Measurements from ENCODE around the gene C4orf51.
"Not testable (repeated sequence)": the region's sequence is repeated elsewhere in the genome, so short reads cannot be mapped to it uniquely, and the experiment has no call there.

C4orf51 gene

GRCh38 chr4:145686991-145687390 lies 7.0 kb downstream of the C4orf51 start:
- Mint-ChIP-seq H3K9me3 (no peaks in the 10 kb centered on the region), H3K36me3 (ENCODE audit: low read depth) (no peaks in the 10 kb centered on the region), H3K4me3 (no peak overlapping the region), H3K27me3 (peaks cover 12% of the 10 kb centered on the region), H3K4me1 (no peaks in the 10 kb centered on the region), H3K27ac (no peak overlapping the region)
- no peak for ATAC-seq
- no peak for DNase-seq

GRCh38 chr4:145690610-145691009 lies 10.7 kb downstream of the C4orf51 start:
- DNase-seq (no peak), ATAC-seq (no peak)
- Mint-ChIP-seq H3K4me3 (no peak overlapping the region), H3K27me3 (peaks cover 4% of the 10 kb centered on the region), H3K36me3 (ENCODE audit: low read depth) (no peaks in the 10 kb centered on the region), H3K9me3 (peaks cover 3% of the 10 kb centered on the region), H3K27ac (no peak overlapping the region), H3K4me1 (no peaks in the 10 kb centered on the region)

- not testable (repeated sequence) for H3K9me3 Mint-ChIP-seq; H3K4me1 Mint-ChIP-seq; H3K27ac Mint-ChIP-seq; DNase-seq; H3K36me3 Mint-ChIP-seq (ENCODE audit: low read depth); ATAC-seq; H3K27me3 Mint-ChIP-seq; H3K4me3 Mint-ChIP-seq
Measured at GRCh38 chr4:145691416-145691815, 11.5 kb downstream of the C4orf51 start.

GRCh38 chr4:145694929-145695328 lies 15.0 kb downstream of the C4orf51 start:
- no peak overlapping the region for H3K4me3 Mint-ChIP-seq
- H3K36me3 Mint-ChIP-seq (ENCODE audit: low read depth): no peaks in the 10 kb centered on the region
- no peaks in the 10 kb centered on the region for H3K27me3 Mint-ChIP-seq
- H3K9me3 Mint-ChIP-seq: peaks cover 3% of the 10 kb centered on the region
- no peaks in the 10 kb centered on the region for H3K4me1 Mint-ChIP-seq
- ATAC-seq (no peak), DNase-seq (no peak)
- no peak overlapping the region for H3K27ac Mint-ChIP-seq

- Mint-ChIP-seq H3K27ac (no peak overlapping the region), H3K4me1 (no peaks in the 10 kb centered on the region), H3K27me3 (peaks cover 12% of the 10 kb centered on the region), H3K9me3 (peaks cover 3% of the 10 kb centered on the region), H3K36me3 (ENCODE audit: low read depth) (no peaks in the 10 kb centered on the region), H3K4me3 (no peak overlapping the region)
- DNase-seq (no peak), ATAC-seq (no peak)
Measured at GRCh38 chr4:145697332-145697731, 17.4 kb downstream of the C4orf51 start.

GRCh38 chr4:145698507-145698906 lies 18.6 kb downstream of the C4orf51 start:
- ATAC-seq (no peak), DNase-seq (no peak)
- Mint-ChIP-seq H3K9me3 (peaks cover 3% of the 10 kb centered on the region), H3K4me3 (no peak overlapping the region), H3K27ac (no peak overlapping the region), H3K36me3 (ENCODE audit: low read depth) (no peaks in the 10 kb centered on the region), H3K4me1 (no peaks in the 10 kb centered on the region), H3K27me3 (peaks cover 12% of the 10 kb centered on the region)

GRCh38 chr4:145703850-145704497 lies 24.0 kb downstream of the C4orf51 start:
- Mint-ChIP-seq H3K27ac (no peak overlapping the region), H3K4me3 (no peak overlapping the region), H3K9me3 (no peaks in the 10 kb centered on the region), H3K4me1 (peaks cover 3% of the 10 kb centered on the region), H3K27me3 (peaks cover 12% of the 10 kb centered on the region), H3K36me3 (ENCODE audit: low read depth) (no peaks in the 10 kb centered on the region)
- no peak for ATAC-seq
- DNase-seq: no peak

GRCh38 chr4:145709336-145709735 lies 29.4 kb downstream of the C4orf51 start:
- no peak overlapping the region for H3K27ac Mint-ChIP-seq
- no peak for ATAC-seq
- H3K4me1 Mint-ChIP-seq: peaks cover 16% of the 10 kb centered on the region
- H3K4me3 Mint-ChIP-seq: no peak overlapping the region
- H3K27me3 Mint-ChIP-seq: peaks cover 2% of the 10 kb centered on the region
- peaks cover 13% of the 10 kb centered on the region for H3K9me3 Mint-ChIP-seq
- peaks cover 1% of the 10 kb centered on the region for H3K36me3 Mint-ChIP-seq (ENCODE audit: low read depth)
- DNase-seq: no peak

- Mint-ChIP-seq H3K27ac (peak overlapping the region; percentile 3), H3K27me3 (peaks cover 4% of the 10 kb centered on the region), H3K36me3 (ENCODE audit: low read depth) (peaks cover 1% of the 10 kb centered on the region), H3K4me1 (peaks cover 16% of the 10 kb centered on the region), H3K4me3 (no peak overlapping the region), H3K9me3 (peaks cover 13% of the 10 kb centered on the region)
- DNase-seq: no peak
- ATAC-seq: peak; percentile 97
Measured at GRCh38 chr4:145709843-145710242, 29.9 kb downstream of the C4orf51 start.

- H3K9me3 Mint-ChIP-seq: peaks cover 8% of the 10 kb centered on the region
- DNase-seq (no peak), ATAC-seq (no peak)
- peaks cover 21% of the 10 kb centered on the region for H3K27me3 Mint-ChIP-seq
- H3K4me1 Mint-ChIP-seq: peaks cover 17% of the 10 kb centered on the region
- no peak overlapping the region for H3K4me3 Mint-ChIP-seq
- H3K27ac Mint-ChIP-seq: no peak overlapping the region
- H3K36me3 Mint-ChIP-seq (ENCODE audit: low read depth): no peaks in the 10 kb centered on the region
Measured at GRCh38 chr4:145716200-145716599, 36.3 kb downstream of the C4orf51 start.

- Mint-ChIP-seq H3K27ac (no peak overlapping the region), H3K4me3 (no peak overlapping the region), H3K36me3 (ENCODE audit: low read depth) (no peaks in the 10 kb centered on the region), H3K4me1 (peaks cover 19% of the 10 kb centered on the region), H3K9me3 (peaks cover 4% of the 10 kb centered on the region), H3K27me3 (peaks cover 19% of the 10 kb centered on the region)
- DNase-seq (no peak), ATAC-seq (no peak)
Measured at GRCh38 chr4:145716661-145717200, 36.8 kb downstream of the C4orf51 start.

GRCh38 chr4:145719752-145720624 lies 40.0 kb downstream of the C4orf51 start:
- ATAC-seq (peak; percentile 91), DNase-seq (peak; percentile 55)
- Mint-ChIP-seq H3K4me1 (peaks cover 19% of the 10 kb centered on the region), H3K27ac (peak overlapping the region; percentile 85), H3K9me3 (no peaks in the 10 kb centered on the region), H3K27me3 (peaks cover 22% of the 10 kb centered on the region), H3K4me3 (peak overlapping the region; percentile 49), H3K36me3 (ENCODE audit: low read depth) (no peaks in the 10 kb centered on the region)

- ATAC-seq (peak; percentile 13), DNase-seq (peak; percentile 16)
- H3K4me3 Mint-ChIP-seq: peak overlapping the region; percentile 49
- peaks cover 21% of the 10 kb centered on the region for H3K27me3 Mint-ChIP-seq
- no peaks in the 10 kb centered on the region for H3K9me3 Mint-ChIP-seq
- H3K36me3 Mint-ChIP-seq (ENCODE audit: low read depth): no peaks in the 10 kb centered on the region
- H3K4me1 Mint-ChIP-seq: peaks cover 19% of the 10 kb centered on the region
- H3K27ac Mint-ChIP-seq: peak overlapping the region; percentile 85
Measured at GRCh38 chr4:145720656-145721055, 40.7 kb downstream of the C4orf51 start.

GRCh38 chr4:145722561-145722960 lies 42.6 kb downstream of the C4orf51 start:
- no peak overlapping the region for H3K27ac Mint-ChIP-seq
- H3K36me3 Mint-ChIP-seq (ENCODE audit: low read depth): no peaks in the 10 kb centered on the region
- no peaks in the 10 kb centered on the region for H3K9me3 Mint-ChIP-seq
- ATAC-seq (no peak), DNase-seq (no peak)
- H3K27me3 Mint-ChIP-seq: peaks cover 13% of the 10 kb centered on the region
- H3K4me3 Mint-ChIP-seq: no peak overlapping the region
- peaks cover 19% of the 10 kb centered on the region for H3K4me1 Mint-ChIP-seq

GRCh38 chr4:145723336-145723735 lies 43.4 kb downstream of the C4orf51 start:
- no peaks in the 10 kb centered on the region for H3K36me3 Mint-ChIP-seq (ENCODE audit: low read depth)
- peaks cover 13% of the 10 kb centered on the region for H3K27me3 Mint-ChIP-seq
- H3K9me3 Mint-ChIP-seq: no peaks in the 10 kb centered on the region
- no peak for DNase-seq
- H3K4me3 Mint-ChIP-seq: no peak overlapping the region
- peaks cover 19% of the 10 kb centered on the region for H3K4me1 Mint-ChIP-seq
- no peak for ATAC-seq
- no peak overlapping the region for H3K27ac Mint-ChIP-seq
